Astrocyte of the spinal cord (primary cell): Measurements from ENCODE around the gene ARID2.

Experiments
- DNase-seq: peaks from one replicate; pipeline ENCODE4 v3.0.0; 2011; ENCODE audit warnings: low read depth, low spot score
- H3K4me3 ChIP-seq: 2 replicates; pipeline ENCODE4 v1.5.1; 2011; ENCODE audit warnings: low read depth, mild to moderate bottlenecking, low read length, moderate library complexity
- CTCF ChIP-seq: IDR thresholded peaks from 2 replicates; pipeline ENCODE4 v1.5.1; 2012; ENCODE audit warnings: low read depth, mild to moderate bottlenecking, low read length, inconsistent platforms
- in situ Hi-C: cut with HindIII; loops from 2 replicates; pipeline ENCODE4 v1.10.0; 2017; ENCODE audit warnings: low sequenced_read_pairs

Gene ARID2

DNA sequence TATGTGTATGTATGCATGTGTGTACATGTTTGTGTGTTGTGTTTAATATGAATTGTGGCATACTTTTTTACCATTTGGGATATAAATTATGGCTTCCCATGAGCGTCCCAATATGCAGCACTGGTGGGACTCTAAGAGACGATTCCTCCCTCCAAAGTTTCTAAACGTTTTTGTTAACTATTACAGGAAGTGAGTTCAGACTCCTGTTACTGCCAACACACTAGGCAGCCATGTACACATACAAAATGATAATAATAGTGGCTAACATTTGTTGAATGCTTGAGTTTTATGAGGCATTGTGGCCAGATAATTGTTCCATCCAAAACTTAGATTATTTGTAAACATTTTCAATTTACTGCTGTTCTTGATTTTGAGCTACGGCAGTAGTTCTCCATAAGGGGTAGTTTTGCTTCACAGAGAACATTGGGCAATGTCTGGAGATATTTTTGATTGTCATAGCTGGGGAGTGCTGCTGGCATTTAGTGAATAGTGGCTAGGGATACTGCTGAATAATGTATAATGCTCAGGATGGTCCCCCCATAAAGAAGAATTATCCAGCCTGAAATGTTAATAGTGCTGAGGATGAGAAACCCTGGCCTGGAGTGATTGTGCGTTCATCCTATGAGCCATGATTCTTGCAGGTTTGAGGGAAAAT, 45.1 kb downstream of the ARID2 start:
- H3K4me3 ChIP-seq = no peak overlapping the region
- DNase-seq = no peak
- in situ Hi-C loops = no loop called here
- TF ChIP-seq CTCF = no peak

- no peak overlapping the region for H3K4me3 ChIP-seq
- DNase-seq = no peak
- TF ChIP-seq CTCF = no peak
- in situ Hi-C loops = no loop called here
Measured at GRCh38 chr12:45775465-45775864, 46.0 kb downstream of the ARID2 start.

DNA sequence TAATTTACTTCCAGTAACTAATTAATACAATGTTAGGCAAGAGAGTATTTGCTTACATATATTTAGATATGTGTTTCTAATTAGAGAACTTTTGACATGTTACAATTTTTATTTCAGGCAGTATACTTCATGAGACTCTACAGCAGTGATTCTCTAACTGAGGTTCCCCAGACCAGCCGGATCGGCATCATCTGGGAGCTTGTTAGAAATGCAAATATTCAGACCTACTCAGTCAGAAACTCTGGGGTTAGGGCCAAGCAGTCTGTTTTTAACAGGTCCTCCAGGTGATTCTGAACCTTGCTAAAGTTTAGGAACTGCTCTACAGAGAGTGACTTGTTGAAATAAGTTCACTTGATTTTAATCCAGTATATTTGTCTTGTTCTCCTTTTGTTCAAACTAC, 46.5 kb downstream of the ARID2 start:
- no peak for TF ChIP-seq CTCF
- no peak overlapping the region for H3K4me3 ChIP-seq
- in situ Hi-C loops = no loop called here
- no peak for DNase-seq

DNA sequence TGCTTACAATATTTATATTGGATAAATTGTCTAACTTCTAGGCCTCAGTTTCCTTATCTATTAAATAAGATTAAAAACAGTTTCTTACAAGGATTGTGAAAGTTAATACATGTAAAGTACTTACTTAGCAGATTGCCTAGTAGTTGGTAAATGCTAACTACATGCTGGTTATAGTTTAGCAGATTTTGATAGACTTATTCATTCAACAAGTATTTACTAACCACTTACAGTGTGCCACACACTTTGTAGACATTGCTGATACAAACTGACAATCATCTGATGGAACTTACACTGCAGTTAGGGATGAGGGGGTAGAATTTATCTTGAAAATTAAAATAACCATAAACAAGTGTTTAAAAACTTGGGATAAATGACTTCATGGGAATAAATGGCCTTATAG, 50.4 kb downstream of the ARID2 start:
- TF ChIP-seq CTCF = no peak
- in situ Hi-C loops = no loop called here
- no peak overlapping the region for H3K4me3 ChIP-seq
- no peak for DNase-seq

DNA sequence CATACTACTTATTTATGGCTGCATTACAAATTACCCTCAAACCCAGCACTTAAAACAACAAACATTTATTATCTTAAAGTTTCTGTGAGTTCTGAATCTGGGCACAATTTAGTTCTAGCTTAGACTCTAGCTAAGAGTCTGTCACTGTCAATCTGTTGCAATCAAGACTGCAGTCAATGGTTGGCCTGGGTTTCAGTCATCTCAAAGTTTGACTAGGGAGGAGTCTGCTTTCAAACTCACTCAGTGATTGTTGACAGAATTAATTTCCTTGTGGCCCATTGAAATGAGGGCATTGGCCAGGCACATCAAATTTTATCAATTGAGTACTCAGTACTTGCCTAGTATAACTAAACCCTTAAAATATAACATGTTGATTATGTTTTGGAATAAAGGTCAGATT, 51.6 kb downstream of the ARID2 start:
- TF ChIP-seq CTCF = no peak
- DNase-seq = no peak
- in situ Hi-C loops = no loop called here

GRCh38 chr12:45785315-45785714, 55.8 kb downstream of the ARID2 start:
- TF ChIP-seq CTCF = no peak
- H3K4me3 ChIP-seq = no peak overlapping the region
- in situ Hi-C loops = no loop called here
- no peak for DNase-seq

More for the DNA sequence above, 51.6 kb downstream of the ARID2 start:
- H3K4me3 ChIP-seq = no peak overlapping the region
